HG03520 (cell line): ENCODE results near the gene INO80C.

Experiments
- ATAC-seq: cut with Tn5 transposase; IDR thresholded peaks from one replicate; pipeline ENCODE4 v1.9.1; 2021; ENCODE audit warnings: mild to moderate bottlenecking, moderate library complexity; ENCODE audit not compliant: unreplicated experiment

INO80C gene, protein sequence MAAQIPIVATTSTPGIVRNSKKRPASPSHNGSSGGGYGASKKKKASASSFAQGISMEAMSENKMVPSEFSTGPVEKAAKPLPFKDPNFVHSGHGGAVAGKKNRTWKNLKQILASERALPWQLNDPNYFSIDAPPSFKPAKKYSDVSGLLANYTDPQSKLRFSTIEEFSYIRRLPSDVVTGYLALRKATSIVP

DNA sequence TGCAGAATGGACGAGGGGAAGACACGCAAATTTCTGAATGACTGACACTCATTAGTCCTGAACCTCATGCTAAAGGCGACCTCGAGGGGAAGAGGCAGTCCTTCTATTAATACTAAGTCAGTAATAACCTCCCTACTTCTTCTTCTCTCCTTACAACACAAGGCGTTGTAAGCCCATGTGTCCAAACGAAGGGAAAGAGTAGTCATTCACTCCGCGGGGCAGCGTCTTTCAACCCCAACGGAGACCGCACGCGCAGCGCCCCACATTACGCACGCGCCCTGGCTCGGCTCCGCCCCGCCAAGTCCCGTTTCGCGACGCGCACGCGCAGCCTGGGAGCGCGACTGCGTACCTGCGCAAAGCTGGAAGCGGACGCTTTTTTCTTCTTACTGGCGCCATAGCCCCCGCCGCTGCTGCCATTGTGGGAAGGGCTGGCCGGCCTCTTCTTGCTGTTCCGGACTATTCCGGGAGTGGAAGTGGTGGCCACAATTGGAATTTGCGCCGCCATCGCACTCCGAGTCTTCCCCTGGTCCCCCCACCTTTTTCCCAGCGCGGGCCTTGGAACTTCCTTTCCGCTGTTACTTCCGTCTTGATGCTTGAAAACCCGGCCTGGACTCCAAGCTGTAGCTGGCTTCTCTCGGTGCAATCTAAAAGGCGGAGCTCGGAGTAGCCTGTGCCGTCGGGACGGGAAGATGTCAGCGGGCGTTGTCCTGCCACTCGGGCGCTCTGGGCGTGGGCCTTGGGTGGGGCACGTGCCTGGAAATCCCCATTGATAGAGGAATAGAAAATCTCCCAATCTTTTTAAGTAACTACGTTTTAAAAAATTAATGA is at the start of gene INO80C:
Gene INO80C (minus strand): TSS at position 591 of the 828 bp plus-strand sequence. CDS start 86 bp downstream, at position 505.
- ATAC-seq, result peak; percentile 92

DNA sequence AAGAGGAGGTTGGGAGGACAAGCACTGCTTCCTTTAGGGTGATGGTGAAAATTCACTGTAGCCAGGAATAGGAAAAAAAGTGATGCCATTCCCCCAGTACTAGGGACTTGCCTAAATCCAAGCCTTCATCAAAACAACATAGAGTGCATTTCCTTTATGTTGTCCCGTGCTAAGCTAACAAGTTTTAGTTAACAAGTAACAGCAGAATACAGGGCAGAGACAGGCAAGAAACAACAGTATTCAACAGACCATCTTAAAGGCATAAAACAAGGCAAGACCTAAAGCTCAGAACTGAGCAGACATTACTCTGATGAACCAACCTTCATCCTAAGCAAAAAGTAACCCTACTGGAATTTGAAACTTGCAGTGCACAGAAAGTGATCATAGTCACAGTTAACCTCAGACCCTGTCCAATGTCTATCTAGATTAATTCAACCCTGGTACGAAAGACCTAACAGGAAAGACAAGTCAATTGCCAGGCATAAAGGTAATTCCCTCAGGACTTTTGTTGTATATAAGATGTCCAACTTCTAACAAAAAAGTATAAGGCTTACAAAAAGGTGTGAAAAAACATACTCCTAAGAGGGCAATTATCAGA is 49.3 kb upstream of the INO80C start:
- no peak for ATAC-seq

DNA sequence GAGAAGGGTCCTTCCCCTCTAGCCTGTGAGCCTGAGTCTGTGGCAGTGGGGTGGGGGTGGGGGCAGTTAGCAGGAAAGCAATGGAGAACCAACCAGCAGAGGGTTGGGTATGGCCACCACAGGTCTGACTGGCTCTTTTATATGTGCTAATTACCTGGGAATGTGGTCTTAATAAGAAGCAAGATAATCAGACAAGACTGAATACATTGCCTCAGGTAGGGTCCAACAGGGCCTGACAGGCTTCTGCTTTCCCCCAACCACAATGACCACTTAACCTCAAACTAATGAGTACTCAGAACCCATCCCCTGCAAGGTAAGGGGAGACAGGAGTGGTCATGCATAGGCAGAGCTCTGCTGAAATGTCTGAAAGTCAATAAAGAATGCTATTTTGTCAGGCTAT is 44.6 kb upstream of the INO80C start:
- no peak for ATAC-seq

DNA sequence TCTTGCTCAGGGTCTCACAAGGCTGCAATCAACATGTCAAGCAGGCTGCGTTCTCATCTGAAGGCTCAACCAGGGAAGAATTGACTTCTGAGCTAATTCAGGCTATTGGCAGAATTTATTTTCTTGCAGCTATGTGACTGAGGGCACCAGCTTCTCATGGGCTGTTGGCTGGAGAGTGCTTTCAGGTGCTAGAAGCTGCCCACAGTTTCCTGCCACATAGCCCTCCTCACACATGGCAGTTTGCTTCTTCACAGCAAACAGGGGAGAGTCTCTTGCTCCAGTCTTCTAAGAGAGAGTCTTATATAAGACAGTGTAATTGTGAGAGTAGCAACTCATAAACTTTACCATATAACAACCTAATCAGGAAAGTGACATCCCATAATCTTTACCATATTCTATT is 37.5 kb upstream of the INO80C start:
- no peak for ATAC-seq

DNA sequence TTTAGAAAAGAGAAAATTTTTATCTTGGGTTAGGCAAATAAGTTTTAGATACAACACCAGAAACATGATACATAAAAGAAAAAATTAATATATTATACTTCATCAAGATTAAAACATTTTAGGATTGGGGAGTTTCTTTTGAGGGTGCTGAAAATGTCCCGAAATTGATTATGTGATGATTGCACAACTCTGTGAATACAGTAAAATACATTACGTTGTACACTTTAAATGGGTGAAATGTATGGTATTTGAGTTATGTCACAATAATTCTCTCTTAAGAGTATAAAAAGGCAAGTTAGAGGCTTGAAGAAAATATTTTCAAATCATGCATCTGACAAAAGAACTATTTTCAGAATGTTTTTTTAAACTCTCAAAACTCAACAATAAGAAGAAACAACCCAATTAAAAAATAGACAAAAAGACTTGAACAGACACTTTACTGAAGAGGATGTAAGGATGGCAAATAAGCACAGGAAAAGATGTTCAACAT is 36.2 kb upstream of the INO80C start:
- ATAC-seq, result no peak

DNA sequence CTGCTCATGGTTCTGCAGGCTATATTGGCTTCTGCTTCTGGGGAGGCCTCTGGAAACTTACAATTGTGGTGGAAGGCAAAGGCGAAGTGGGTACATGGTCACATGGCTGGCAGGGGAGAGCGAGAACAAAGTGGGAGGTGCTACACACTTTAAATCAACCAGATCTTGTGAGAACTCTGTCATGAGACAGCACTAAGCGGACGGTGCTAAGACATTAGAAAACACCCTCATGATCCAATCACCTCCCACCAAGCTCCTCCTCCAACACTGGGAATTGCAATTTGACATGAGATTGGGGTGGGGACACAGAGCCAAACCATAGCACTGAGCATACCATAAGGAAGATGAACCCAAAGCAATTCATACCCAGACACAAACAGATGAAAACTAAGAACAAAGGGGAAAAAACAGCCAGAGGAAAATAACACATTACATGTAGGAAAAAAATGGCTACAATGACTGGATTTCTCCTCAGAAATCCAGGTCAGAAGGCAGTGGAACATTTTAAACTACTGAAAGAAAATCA is 31.1 kb upstream of the INO80C start:
- ATAC-seq, result no peak

DNA sequence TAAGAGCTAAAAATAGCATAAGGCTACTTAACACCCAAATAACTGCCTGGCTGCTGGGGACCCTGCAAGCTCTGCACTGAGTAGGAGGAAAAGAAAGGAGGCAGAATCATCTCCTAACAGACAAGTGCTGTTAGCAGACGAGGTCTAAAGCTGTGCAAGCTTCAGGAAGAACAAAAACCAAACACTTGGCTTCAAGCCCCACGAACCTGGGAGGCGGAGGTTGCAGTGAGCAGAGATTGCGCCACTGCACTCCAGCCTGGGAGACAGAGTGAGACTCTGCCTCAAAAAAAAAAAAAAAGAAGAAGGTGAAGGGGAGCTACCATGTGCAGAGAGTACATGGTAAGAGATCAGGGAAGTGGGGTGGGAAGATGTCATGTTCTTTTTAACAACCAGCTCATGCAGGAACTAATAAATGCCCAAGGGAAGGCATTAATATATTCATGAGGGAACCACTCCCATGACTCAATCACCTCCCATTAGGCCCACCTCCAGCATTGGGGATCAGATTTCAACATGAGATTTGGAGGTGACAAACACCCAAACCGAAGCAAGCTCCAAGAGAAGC is 28.8 kb upstream of the INO80C start:
- no peak for ATAC-seq

DNA sequence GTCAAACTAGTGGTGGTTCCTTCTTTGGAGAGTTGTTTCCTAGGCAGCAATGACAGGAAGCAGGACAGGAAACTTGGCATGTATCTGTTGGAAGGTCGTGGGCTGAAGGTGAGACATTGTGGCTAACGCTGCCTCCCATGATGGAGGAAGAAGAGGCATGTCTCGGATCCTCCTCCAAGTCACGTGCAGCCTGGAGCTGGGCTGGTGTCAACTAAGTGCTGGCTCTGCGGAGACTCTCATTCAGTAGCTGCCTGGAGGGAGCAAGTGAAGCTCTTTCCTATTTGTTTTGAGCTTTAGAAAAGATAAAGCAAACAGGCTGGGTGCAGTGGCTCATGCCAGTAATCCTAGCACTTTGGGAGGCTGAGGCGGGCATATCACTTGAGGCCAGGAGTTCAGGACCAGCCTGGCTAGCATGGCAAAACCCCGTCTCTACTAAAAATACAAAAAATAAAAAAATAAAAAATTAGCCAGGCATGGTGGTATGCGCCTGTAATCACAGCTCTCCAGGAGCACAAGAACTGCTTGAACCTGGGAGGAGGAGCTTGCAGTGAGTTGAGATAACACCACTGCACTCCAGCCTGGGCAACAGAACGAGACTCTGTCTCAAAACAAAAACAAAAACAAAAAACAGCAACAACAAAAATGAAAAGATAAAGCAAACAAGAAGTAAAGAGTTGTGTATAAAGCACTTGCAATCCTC is 28.2 kb upstream of the INO80C start:
- ATAC-seq, result no peak

DNA sequence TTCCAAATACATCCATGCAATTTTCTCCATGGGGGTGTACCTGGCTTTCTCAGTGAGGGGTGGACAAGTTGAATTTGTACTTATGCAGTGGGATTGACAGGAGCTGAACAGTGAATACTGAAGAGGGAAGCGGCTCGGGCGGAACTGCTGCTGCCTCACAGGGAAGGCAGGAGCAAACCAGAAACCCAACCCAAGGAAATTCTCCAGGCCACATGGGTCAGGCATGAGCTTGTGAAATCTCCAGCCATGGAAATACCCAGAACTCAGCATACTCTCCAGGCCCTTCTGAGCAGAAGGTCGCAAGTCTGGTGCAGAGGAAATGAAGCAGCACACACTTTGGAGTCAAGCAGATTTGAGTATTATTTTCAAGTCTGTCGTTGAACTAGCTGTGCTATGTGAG is 26.5 kb upstream of the INO80C start:
- ATAC-seq, result no peak

DNA sequence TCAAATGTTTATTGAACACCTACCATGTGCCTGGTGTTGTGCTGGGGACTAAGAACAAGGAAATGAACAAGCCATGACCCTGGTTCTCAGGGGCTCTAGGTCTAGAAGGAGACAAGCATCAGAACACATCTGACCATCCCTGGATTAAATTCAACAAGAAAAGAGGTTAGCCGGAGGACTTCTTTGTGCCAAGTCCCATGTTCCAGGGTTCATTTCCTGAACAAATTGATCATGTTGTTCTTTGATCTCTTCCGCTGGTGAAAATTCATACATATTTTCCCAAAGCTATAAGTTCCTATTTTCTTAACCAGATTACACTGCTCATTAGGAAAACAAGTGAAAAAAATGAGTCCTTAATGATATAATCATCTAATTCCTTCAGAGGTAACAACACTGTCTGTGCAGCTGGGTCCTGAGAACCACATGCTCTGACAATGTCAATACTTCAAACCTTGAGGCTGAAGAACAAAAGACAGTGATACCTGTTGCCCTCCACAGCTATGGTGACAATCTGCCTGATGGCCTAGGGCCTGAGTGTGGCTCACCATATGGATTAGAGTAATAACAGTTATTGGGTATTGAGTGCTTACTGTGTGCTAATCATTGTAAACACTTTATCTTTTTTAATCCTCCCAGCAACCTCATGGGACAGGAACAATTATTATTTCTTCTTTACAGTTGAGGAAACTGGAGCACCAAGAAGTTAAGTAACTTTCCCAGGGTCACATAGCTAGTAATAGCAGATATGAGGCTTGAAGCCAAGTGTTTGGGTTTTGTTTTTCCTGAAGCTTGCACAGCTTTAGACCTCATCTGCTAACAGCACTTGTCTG is 24.6 kb upstream of the INO80C start:
- no peak for ATAC-seq

DNA sequence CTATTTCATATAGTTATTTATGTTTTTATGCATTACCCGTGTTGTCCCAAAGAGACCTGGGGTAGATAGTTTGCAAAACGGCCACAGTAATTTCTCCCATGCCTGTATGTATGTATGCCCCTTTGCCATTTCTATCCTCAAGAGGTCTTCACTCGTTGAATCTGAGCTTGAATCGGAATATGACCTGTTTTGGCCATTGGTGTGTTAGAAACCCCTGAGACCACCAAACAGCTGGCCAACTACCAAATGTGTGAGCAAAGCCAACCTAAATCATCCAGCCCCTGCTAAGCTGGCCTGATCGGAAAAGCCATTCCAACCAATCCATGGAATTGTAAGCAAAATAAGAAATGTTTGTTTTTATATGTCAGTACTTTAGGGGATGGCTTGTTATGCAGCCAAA is 23.4 kb upstream of the INO80C start:
- ATAC-seq, result no peak

DNA sequence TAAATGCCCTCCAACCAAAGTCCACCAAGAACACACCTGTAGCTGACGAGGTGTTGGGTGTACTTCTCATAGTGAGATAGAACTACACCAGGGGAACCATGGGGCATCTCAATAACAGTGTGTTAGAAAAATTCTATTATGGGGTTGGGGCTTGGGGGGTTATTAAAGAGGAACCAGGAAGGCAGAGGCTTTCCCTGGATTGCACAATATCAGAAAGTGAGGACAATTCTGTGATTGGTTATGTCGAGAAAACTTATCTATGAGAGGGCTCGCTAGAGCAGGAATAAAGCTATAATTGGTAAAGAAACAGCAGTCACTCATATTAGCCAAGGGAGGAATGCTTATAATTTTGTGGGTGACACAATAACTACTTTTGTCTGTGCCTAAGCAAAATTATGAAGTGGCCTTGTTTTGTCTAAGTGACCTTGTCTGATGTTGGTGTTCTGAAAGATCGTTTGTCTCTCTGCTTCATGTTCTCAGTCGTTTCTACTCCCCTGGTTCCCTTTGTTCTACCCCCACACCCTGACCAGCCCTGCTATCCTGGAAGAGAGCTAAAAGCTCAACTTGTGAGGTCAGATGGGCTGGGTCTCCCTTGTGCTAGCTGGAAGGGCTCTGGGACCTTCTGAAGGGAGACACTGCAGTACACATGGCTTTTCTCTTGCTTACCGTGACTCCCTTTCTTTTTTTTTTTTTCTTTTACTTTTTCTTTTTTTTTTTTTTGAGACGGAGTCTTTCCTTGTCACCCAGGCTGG is 21.6 kb upstream of the INO80C start:
- ATAC-seq, result no peak

DNA sequence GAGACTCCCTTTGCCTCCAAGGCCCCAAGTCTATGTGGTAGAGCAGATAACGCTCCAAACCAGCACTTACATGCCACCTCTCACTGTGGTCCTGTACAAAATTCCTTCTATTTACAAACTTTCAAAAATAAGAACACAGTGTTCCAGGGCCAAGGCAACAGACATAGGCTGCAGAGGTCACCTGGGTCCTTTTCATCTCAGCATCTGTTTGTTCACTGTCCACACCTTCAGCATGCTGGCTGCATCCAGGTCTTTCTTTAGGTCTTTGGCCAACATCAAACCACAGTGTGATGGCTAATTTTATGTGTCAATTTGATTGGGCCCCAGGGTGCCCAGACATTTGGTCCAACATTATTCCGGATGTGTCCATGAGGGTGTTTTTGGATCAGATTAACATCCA is 20.0 kb upstream of the INO80C start:
- no peak for ATAC-seq

DNA sequence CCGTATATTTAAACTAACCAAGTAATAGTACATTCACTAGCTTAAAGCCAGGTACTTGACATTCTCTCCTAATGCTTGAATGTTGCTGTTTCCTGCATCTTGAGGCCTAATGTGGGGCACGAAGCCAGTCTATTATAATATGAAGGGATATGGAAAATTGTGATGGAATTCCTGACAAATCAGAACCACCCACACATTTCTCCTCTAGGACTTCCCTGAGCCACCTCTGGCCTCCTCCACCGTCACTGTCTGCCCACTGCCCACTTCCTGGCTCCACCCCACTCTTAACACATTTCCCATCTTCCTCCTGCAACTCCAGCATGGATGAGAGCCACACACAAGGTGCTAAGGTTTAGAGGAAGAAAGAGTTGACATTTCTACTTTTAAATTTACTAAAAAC is 19.0 kb upstream of the INO80C start:
- ATAC-seq, result no peak

DNA sequence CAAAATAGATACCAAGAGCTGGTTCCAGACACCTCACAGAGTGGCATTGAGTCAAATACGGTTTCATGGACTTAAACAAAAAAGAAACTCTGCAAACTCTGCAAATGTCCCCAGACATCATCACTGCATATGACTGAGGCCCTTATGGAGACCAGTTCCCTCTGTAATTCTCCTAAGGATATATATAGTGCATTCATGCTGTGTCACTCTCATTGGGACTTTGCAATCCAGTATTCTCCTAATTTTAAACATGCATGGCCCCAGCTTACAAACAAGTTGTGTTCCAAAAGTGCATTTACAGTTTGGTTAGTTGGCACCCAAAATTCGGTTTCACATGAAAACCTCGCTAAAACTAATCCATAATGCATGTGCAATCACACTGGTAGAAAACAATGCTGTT is 18.6 kb upstream of the INO80C start:
- ATAC-seq, result no peak

DNA sequence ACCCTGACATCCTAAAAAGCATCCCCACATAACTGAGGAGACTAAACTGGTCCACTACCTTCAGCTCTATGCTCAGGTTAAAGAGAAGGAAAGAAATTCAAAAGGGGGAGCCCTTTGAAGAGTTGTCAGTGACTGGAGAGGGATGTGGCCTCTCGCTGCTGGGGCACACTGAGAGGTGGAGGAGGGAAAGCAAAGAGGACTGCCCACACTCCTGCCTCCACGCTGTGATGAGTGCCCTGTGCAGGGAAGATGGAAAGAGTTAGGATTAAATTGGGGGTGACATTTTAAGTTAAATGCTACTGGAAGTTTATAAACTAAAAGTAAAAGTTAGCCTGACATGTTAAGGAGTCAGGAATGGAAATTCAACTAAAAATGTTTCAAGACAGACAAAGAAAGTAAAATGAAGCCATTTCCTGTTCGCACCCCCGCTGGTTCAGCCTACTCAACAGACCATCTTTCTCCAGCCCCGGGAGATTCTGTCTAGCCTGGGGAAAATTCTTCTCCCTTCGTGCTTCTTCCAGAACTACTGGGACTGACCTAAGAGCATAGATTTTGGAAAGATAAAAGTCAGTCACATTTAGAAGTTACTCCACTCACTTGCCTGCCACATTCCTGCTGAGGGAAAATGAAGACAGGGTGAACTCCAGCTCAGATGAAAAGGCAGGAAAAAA is 17.8 kb upstream of the INO80C start:
- no peak for ATAC-seq

DNA sequence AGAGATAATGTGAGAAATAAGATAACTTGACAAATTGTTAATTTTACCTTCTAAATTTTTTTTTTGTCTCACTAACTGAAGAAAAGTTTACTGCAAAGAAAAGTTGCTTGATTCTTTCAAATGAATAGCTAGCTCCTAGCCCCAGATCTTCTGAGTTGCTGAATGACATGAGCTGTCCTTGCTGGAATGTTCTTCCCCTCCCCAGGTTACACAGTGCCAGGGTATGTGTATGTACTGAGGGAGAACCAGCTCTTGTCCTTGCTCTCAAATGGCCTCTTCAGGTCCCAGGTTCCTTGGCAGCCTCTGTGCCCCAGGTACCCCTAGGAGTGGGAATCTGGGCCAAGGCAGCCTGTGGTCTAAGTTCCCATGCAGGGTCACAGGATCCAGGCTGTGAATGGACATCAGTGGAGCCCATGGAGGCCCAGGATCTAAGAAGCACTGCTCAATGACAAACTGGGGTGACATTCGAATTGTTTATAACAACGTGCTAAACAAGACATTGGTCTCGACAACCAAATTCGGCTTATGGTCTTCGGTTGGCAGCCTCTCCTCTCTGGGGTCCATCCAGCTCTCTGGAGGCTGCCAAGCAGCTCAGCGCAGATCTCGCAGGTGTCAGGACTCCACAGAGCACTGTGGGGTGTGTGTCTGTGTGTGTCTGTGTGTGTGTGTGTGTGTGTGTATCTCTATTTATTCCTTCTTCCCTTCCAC is 17.1 kb upstream of the INO80C start:
- no peak for ATAC-seq

DNA sequence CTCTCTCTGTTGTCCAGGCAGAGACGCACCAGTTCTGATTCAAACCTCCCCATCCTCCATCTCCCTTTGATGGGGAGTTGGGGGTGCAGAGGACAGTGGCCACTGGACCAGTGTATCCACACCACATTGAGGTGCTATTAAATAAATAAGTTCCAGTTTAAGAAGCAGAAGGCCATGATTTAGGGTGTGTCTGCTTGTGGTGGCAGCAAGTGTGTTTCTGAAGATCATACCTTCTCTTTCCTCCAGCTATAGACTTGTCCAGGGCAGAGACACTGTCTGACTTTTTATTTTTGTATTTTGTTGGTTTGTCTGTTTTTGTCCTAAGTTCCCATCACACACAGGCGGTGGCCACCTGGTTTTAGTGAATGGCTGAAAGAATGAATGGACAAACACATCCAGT is 16.5 kb upstream of the INO80C start:
- no peak for ATAC-seq
